GM18907 (cell line): Measurements from ENCODE around the gene DNAJB9.

Experiments used
- ATAC-seq: cut with Tn5 transposase; IDR thresholded peaks from one replicate; pipeline ENCODE4 v1.9.1; 2021; ENCODE audit warnings: mild to moderate bottlenecking, moderate library complexity; ENCODE audit not compliant: unreplicated experiment

Gene DNAJB9

GRCh38 chr7:108604307-108605077 lies 34.8 kb downstream of the DNAJB9 start:
- ATAC-seq, result no peak

- peak; percentile 68 for ATAC-seq
These were observed 36.0 kb downstream of the DNAJB9 start for GRCh38 chr7:108605559-108606201.

GRCh38 chr7:108609643-108610042 lies 40.0 kb downstream of the DNAJB9 start:
- ATAC-seq, result no peak

GRCh38 chr7:108611268-108611667 lies 41.6 kb downstream of the DNAJB9 start:
- ATAC-seq, result no peak

- ATAC-seq, result peak; percentile 78
These were observed 43.7 kb downstream of the DNAJB9 start for GRCh38 chr7:108613147-108613948.

GRCh38 chr7:108613949-108614381 lies 44.3 kb downstream of the DNAJB9 start:
- ATAC-seq, result no peak

GRCh38 chr7:108614896-108615295 lies 45.2 kb downstream of the DNAJB9 start:
- no peak for ATAC-seq

GRCh38 chr7:108618056-108618455 lies 48.4 kb downstream of the DNAJB9 start:
- no peak for ATAC-seq

GRCh38 chr7:108623220-108623619 lies 53.5 kb downstream of the DNAJB9 start:
- ATAC-seq, result no peak
